Liver (tissue), 9 donors: ENCODE results near the gene CDH13. TPM values are rescaled to one million over a fixed set of nuclear protein-coding genes. Genes with fewer than 3 reads are reported as not detected.

ENCODE experiments used
- DNase-seq: peaks from one replicate; pipeline ENCODE4 v3.0.0-alpha.2; 2017; ENCODE audit warnings: low spot score
- H3K27ac ChIP-seq, 2 donors: one replicate each; pipeline ENCODE4 v1.7.0; 2013; ENCODE audit warnings: inconsistent platforms in 2 of 2, low read length in 2 of 2, control low read depth in 1 of 2, low read depth in 1 of 2, mild to moderate bottlenecking in 1 of 2
- H3K27me3 ChIP-seq, 4 donors: one replicate each; pipeline versions ENCODE4 v1.6.1 to v1.7.0; 2013; ENCODE audit warnings: low read length in 3 of 4, inconsistent platforms in 1 of 4, mild to moderate bottlenecking in 1 of 4, moderate library complexity in 1 of 4; ENCODE audit not compliant: control insufficient read depth in 4 of 4, insufficient read depth in 4 of 4
- H3K36me3 ChIP-seq, 4 donors: one replicate each; pipeline versions ENCODE4 v1.6.1 to v1.7.0; 2013; ENCODE audit warnings: low read length in 3 of 4, mild to moderate bottlenecking in 3 of 4, low read depth in 1 of 4, moderate library complexity in 1 of 4; ENCODE audit not compliant: control insufficient read depth in 4 of 4, insufficient read depth in 3 of 4
- H3K4me1 ChIP-seq, 4 donors: one replicate each; pipeline versions ENCODE4 v1.6.1 to v1.7.0; 2013; ENCODE audit warnings: low read length in 3 of 4, mild to moderate bottlenecking in 3 of 4, moderate library complexity in 1 of 4; ENCODE audit not compliant: control insufficient read depth in 4 of 4, insufficient read depth in 4 of 4
- H3K4me3 ChIP-seq, 3 donors: one replicate each; pipeline versions ENCODE4 v1.6.1 to v1.7.0; 2013; ENCODE audit warnings: low read length in 3 of 3, control low read depth in 1 of 3, low read depth in 1 of 3, mild to moderate bottlenecking in 1 of 3
- H3K9ac ChIP-seq, 2 donors: one replicate each; pipeline ENCODE4 v1.7.0; 2013; ENCODE audit warnings: low read length in 2 of 2, mild to moderate bottlenecking in 2 of 2, moderate library complexity in 2 of 2, control low read depth in 1 of 2, low read depth in 1 of 2
- H3K9me3 ChIP-seq, 4 donors: one replicate each; pipeline versions ENCODE4 v1.6.1 to v1.7.0; 2013; ENCODE audit warnings: low read length in 3 of 4; ENCODE audit not compliant: control insufficient read depth in 4 of 4
- FOXA2 ChIP-seq: IDR thresholded peaks from 2 replicates; pipeline ENCODE4 v1.6.1; 2016; ENCODE audit warnings: antibody characterized with exemption
- HNF4A ChIP-seq, 2 donors: conservative IDR thresholded peaks; 2 replicates each; pipeline ENCODE4 v1.6.1; 2016; ENCODE audit warnings: antibody characterized with exemption in 2 of 2, mild to moderate bottlenecking in 2 of 2
- HNF4G ChIP-seq: IDR thresholded peaks from 2 replicates; pipeline ENCODE4 v1.6.1; 2016; ENCODE audit warnings: antibody characterized with exemption
- JUND ChIP-seq, 2 donors: IDR thresholded peaks; 2 replicates each; pipeline ENCODE4 v1.6.1; 2016; ENCODE audit warnings: antibody characterized with exemption in 2 of 2
- RAD21 ChIP-seq, 2 donors: IDR thresholded peaks; 2 replicates each; pipeline ENCODE4 v1.6.1; 2016; ENCODE audit warnings: antibody characterized with exemption in 2 of 2, mild to moderate bottlenecking in 2 of 2
- RXRA ChIP-seq, 2 donors: IDR thresholded peaks; 2 replicates each; pipeline ENCODE4 v1.6.1; 2017 to 2018; ENCODE audit warnings: antibody characterized with exemption in 2 of 2, mild to moderate bottlenecking in 1 of 2
- SP1 ChIP-seq: IDR thresholded peaks from 2 replicates; pipeline ENCODE4 v1.6.1; 2018; ENCODE audit warnings: antibody characterized with exemption, mild to moderate bottlenecking
- YY1 ChIP-seq: IDR thresholded peaks from 2 replicates; pipeline ENCODE4 v1.6.1; 2016; ENCODE audit warnings: antibody characterized with exemption, mild to moderate bottlenecking
- WGBS: extraction: QIAGEN DNeasy Blood & Tissue Kit; methylation state at CpG from one replicate; pipeline ENCODE4 v1.1.7; 2013; 5-methylcytosine and 5-hydroxymethylcytosine counted together
- polyA plus RNA-seq, 2 donors: library from polyadenylated mRNA; stranded (reverse) in 1 of 2; unstranded in 1 of 2; fragments of 200-250 nt in 1 of 2; fragments of >200 nt in 1 of 2; fragmentation: Nextera tagmentation in 1 of 2; extraction: Ambion mirVana in 1 of 2; gene quantifications; one replicate each; pipeline versions ENCODE4 v1.2.1 to v1.2.3, GENCODE V29; 2013 to 2015
- total RNA-seq, 2 donors: library from RNA; depleted of rRNA; stranded (reverse); fragments of >200 nt; gene quantifications; one replicate each; pipeline ENCODE4 v1.2.3, GENCODE V29; 2014
- TF ChIP-seq, protein P1 (sequence below): IDR thresholded peaks from 2 replicates; pipeline ENCODE4 v1.6.1; 2016; ENCODE audit warnings: antibody characterized with exemption, mild to moderate bottlenecking
- TF ChIP-seq, protein P2 (sequence below): IDR thresholded peaks from 2 replicates; pipeline ENCODE4 v1.6.1; 2016; ENCODE audit warnings: antibody characterized with exemption
- donor health status: healthy.
- donor health status: healthy.
- donor health status: healthy.
- donor health status: healthy.
- donor health status: healthy.

Gene CDH13
- total and polyA plus RNA-seq, 4 donors, result 0.21 to 1.5 (median 0.58) TPM

DNA sequence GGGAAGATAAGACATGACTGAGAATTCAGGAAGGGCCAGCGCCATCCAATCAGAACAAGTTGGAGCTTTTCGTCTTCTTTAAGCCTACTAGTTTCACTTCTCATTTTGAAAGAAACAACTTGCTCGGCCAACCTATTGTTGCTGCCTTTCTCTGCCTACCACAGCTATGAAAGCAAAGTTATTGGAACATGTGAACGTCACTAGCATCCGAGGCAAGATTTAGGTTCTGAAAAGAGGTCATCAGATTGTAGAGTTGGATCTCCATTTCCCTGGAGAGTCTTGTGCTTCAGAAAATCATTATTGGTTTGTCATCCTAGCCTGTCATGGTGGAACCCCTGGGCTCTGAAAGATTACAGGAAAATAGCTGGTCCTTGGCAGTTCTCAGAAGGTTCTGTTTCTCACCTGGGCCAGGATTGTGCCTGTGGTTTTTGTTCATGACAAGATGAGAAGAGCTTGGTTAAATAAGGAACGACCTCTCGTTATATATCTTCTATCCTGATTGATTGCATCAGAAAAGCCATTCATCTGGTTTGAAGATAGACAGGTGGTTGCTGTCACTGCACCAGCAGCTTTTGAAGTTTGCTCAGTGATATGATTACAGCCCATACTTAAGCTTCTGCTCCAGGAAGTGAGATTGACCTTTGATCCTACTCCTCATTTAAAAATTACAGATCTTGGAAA, 25.3 kb downstream of the CDH13 start:
- WGBS, result 63% methylated on average over 7 of the region's 7 CpGs
- Histone ChIP-seq H3K9me3 (no peaks in the 10 kb centered on the region), H3K27me3 (no peaks in the 10 kb centered on the region), H3K9ac (no peak overlapping the region), H3K4me1 (no peaks in the 10 kb centered on the region), H3K4me3 (no peak overlapping the region), H3K36me3 (no peaks in the 10 kb centered on the region), H3K27ac (no peak overlapping the region)
- DNase-seq, result no peak
- no peak for TF ChIP-seq YY1
- TF ChIP-seq HNF4A (conservative IDR thresholded peaks at IDR 0.05), result no peak
- TF ChIP-seq FOXA2, result no peak

DNA sequence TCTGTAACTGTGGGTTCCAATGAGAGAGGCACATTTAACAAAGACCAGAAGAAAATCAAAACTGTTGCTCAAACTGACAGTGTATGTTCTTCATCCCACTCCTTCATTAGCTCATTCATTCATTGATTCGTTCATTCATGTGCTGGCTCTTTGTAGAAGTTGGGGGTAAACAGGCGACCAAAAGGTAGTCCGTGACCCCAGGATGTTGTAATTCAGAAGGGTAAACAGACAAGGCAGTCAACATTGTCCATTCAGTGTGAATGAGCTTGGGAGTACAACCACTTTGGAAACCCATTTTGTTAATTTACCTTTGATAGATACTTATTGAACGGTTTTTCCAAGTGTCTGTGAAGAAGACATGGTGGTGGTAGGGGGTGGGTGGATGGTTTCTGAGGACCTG, 26.1 kb downstream of the CDH13 start:
- H3K4me1 ChIP-seq, result no peaks in the 10 kb centered on the region
- no peak overlapping the region for H3K9ac ChIP-seq
- 40% methylated on average over 4 of the region's 4 CpGs for WGBS
- DNase-seq, result no peak
- H3K27me3 ChIP-seq, result no peaks in the 10 kb centered on the region
- H3K9me3 ChIP-seq, result no peaks in the 10 kb centered on the region
- H3K4me3 ChIP-seq, result no peak overlapping the region
- TF ChIP-seq, protein P1, sequence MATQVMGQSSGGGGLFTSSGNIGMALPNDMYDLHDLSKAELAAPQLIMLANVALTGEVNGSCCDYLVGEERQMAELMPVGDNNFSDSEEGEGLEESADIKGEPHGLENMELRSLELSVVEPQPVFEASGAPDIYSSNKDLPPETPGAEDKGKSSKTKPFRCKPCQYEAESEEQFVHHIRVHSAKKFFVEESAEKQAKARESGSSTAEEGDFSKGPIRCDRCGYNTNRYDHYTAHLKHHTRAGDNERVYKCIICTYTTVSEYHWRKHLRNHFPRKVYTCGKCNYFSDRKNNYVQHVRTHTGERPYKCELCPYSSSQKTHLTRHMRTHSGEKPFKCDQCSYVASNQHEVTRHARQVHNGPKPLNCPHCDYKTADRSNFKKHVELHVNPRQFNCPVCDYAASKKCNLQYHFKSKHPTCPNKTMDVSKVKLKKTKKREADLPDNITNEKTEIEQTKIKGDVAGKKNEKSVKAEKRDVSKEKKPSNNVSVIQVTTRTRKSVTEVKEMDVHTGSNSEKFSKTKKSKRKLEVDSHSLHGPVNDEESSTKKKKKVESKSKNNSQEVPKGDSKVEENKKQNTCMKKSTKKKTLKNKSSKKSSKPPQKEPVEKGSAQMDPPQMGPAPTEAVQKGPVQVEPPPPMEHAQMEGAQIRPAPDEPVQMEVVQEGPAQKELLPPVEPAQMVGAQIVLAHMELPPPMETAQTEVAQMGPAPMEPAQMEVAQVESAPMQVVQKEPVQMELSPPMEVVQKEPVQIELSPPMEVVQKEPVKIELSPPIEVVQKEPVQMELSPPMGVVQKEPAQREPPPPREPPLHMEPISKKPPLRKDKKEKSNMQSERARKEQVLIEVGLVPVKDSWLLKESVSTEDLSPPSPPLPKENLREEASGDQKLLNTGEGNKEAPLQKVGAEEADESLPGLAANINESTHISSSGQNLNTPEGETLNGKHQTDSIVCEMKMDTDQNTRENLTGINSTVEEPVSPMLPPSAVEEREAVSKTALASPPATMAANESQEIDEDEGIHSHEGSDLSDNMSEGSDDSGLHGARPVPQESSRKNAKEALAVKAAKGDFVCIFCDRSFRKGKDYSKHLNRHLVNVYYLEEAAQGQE, result no peak
- TF ChIP-seq HNF4A (conservative IDR thresholded peaks at IDR 0.05) (no peak), YY1 (no peak), JUND (IDR thresholded peaks at IDR 0.05) (no peak), SP1 (no peak), RAD21 (IDR thresholded peaks at IDR 0.05) (no peak), RXRA (IDR thresholded peaks at IDR 0.05) (no peak)
- TF ChIP-seq, protein P2, sequence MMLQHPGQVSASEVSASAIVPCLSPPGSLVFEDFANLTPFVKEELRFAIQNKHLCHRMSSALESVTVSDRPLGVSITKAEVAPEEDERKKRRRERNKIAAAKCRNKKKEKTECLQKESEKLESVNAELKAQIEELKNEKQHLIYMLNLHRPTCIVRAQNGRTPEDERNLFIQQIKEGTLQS, result no peak
- no peak overlapping the region for H3K27ac ChIP-seq
- no peaks in the 10 kb centered on the region for H3K36me3 ChIP-seq

DNA sequence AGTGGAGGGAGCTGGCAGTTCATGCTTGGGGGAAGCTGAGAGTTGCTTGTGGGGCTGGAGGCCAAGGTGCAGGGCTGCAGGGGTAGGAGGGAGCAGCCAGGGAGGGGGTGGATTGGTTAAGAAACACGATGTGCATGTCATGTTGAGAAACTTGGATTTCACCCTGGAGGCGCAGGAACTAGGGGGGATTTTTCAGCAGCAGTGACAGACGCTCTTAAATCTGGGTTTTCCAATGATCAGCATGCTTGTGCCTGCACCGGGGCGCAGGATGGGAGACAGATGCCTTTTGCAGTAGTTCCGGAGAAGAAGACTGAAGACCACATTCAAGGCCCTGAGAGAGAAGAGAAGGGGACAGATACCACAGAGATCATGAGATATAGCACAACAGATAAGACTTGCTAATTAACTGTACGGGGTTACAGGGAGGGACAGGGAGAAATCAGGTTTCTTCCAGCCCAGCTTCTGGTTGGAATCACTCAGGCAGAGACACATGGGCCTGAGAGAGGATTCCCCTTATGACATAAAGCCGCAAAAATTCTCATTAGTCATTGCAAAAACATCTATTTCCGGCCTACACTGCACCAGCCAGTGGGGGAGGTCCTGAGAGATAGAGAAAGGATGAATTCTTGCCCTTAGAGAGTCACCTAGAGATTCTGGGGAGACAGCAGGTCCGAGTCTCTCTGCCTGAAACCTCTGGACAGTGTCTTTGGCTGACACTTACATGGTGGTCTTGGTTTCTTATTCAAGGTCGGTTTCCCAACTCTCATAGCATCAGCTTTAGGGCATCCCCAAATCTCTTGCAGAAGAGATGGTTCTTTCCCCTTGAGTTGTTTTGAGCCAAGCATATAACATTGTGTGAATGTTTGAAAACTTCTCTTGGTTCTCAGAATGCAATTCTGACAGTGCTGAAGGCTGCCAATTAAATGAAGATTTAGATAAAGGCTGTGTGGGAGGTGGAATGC, 27.1 kb downstream of the CDH13 start:
- WGBS, result 68% methylated on average over 11 of the region's 11 CpGs
- Histone ChIP-seq H3K27me3 (no peaks in the 10 kb centered on the region), H3K4me1 (no peaks in the 10 kb centered on the region), H3K27ac (peak overlapping the region in 1 of 2 donors; percentile 5), H3K9me3 (no peaks in the 10 kb centered on the region), H3K36me3 (no peaks in the 10 kb centered on the region), H3K9ac (no peak overlapping the region), H3K4me3 (no peak overlapping the region)
- TF ChIP-seq JUND (IDR thresholded peaks at IDR 0.05), result peak; percentile 27 to 78
- TF ChIP-seq HNF4G, result no peak
- DNase-seq, result no peak
